GM19455 (cell line): ENCODE data around the gene RAB42.
"Not testable (repeated sequence)": the region's sequence is repeated elsewhere in the genome, so short reads cannot be mapped to it uniquely, and the experiment has no call there.

ENCODE experiments used
- ATAC-seq: cut with Tn5 transposase; IDR thresholded peaks from one replicate; pipeline ENCODE4 v1.9.1; 2021; ENCODE audit not compliant: unreplicated experiment

The RAB42 gene

GRCh38 chr1:28591708-28592320, at the start of gene RAB42:
Gene RAB42, plus strand, starts transcription at chr1:28592265. Its CDS starts 247 bp downstream, at chr1:28592512.
- no peak for ATAC-seq

GRCh38 chr1:28545246-28545628, 46.8 kb upstream of the RAB42 start:
- no peak for ATAC-seq

GRCh38 chr1:28548318-28548717, 43.7 kb upstream of the RAB42 start:
- ATAC-seq = no peak

GRCh38 chr1:28551381-28551780, 40.7 kb upstream of the RAB42 start:
- no peak for ATAC-seq

- peak; percentile 90 for ATAC-seq
Observed at GRCh38 chr1:28552758-28553663, 39.1 kb upstream of the RAB42 start, which contains the start of gene TRNAU1AP. Gene TRNAU1AP, plus strand, starts transcription at chr1:28553085. Its CDS starts 26 bp downstream, at chr1:28553111.

- no peak for ATAC-seq
Observed at GRCh38 chr1:28560886-28561285, 31.2 kb upstream of the RAB42 start.

GRCh38 chr1:28564310-28564709, 27.8 kb upstream of the RAB42 start:
- no peak for ATAC-seq

GRCh38 chr1:28565040-28565439, 27.0 kb upstream of the RAB42 start:
- no peak for ATAC-seq

GRCh38 chr1:28565726-28566125, 26.3 kb upstream of the RAB42 start:
- ATAC-seq = no peak

- no peak for ATAC-seq
Observed at GRCh38 chr1:28566931-28567330, 25.1 kb upstream of the RAB42 start.

GRCh38 chr1:28571911-28572310, 20.2 kb upstream of the RAB42 start:
- no peak for ATAC-seq

- not testable (repeated sequence) for ATAC-seq
Observed at GRCh38 chr1:28572891-28573290, 19.2 kb upstream of the RAB42 start.

- no peak for ATAC-seq
Observed at GRCh38 chr1:28573564-28573963, 18.5 kb upstream of the RAB42 start.

GRCh38 chr1:28577052-28577678, 14.9 kb upstream of the RAB42 start:
- ATAC-seq = no peak

- ATAC-seq = no peak
Observed at GRCh38 chr1:28577738-28578536, 14.1 kb upstream of the RAB42 start.

- no peak for ATAC-seq
Observed at GRCh38 chr1:28578696-28579218, 13.3 kb upstream of the RAB42 start.

GRCh38 chr1:28579401-28579800, 12.7 kb upstream of the RAB42 start:
- no peak for ATAC-seq

- ATAC-seq = peak; percentile 17
Observed at GRCh38 chr1:28580722-28581530, 11.1 kb upstream of the RAB42 start.

GRCh38 chr1:28581531-28582247, 10.4 kb upstream of the RAB42 start:
- peak; percentile 84 for ATAC-seq
